Mesodermal cell (in vitro differentiated cells): ENCODE measurements around the gene PDCD10.

Source experiments
- H3K27ac ChIP-seq: 2 replicates; pipeline ENCODE4 v1.7.0; 2013; ENCODE audit warnings: mild to moderate bottlenecking, low read depth, low read length, moderate library complexity; ENCODE audit not compliant: severe bottlenecking
- H3K36me3 ChIP-seq: 2 replicates; pipeline ENCODE4 v1.7.1; 2013; ENCODE audit warnings: mild to moderate bottlenecking, low read length, moderate library complexity; ENCODE audit not compliant: control insufficient read depth, insufficient read depth
- H3K4me1 ChIP-seq: one replicate; pipeline ENCODE4 v1.7.1; 2013; ENCODE audit warnings: mild to moderate bottlenecking, low read length; ENCODE audit not compliant: insufficient read depth, control insufficient read depth, poor library complexity, severe bottlenecking
- H3K4me3 ChIP-seq: 2 replicates; pipeline ENCODE4 v1.7.0; 2013; ENCODE audit warnings: low read length, control low read depth, mild to moderate bottlenecking; ENCODE audit not compliant: insufficient read depth, poor library complexity, severe bottlenecking; ENCODE audit errors: extremely low read depth
- H3K9me3 ChIP-seq: 2 replicates; pipeline ENCODE4 v1.7.1; 2013; ENCODE audit warnings: mild to moderate bottlenecking, low read length, moderate library complexity; ENCODE audit not compliant: control insufficient read depth
- WGBS, 2 experiments: methylation state at CpG; one replicate each; pipeline ENCODE4 v1.1.5; 2013; ENCODE audit warnings: missing lambda C conversion rate in 2 of 2; ENCODE audit not compliant: insufficient coverage in 2 of 2; 5-methylcytosine and 5-hydroxymethylcytosine counted together

The PDCD10 gene

GRCh38 chr3:167716920-167717319 is 17.8 kb downstream of the PDCD10 start:
- Histone ChIP-seq H3K4me3 (no peak overlapping the region), H3K27ac (no peak overlapping the region), H3K4me1 (no peaks in the 10 kb centered on the region), H3K9me3 (no peaks in the 10 kb centered on the region), H3K36me3 (peaks cover 54% of the 10 kb centered on the region)
- WGBS, 2 experiments = 83% methylated on average over 1 of the region's 2 CpGs; no CpG with 5 or more reads in 1 of the 2 experiments

GRCh38 chr3:167714871-167715270 is 19.8 kb downstream of the PDCD10 start:
- Histone ChIP-seq H3K27ac (no peak overlapping the region), H3K4me3 (no peak overlapping the region), H3K4me1 (peaks cover 7% of the 10 kb centered on the region), H3K36me3 (peaks cover 56% of the 10 kb centered on the region), H3K9me3 (no peaks in the 10 kb centered on the region)
- WGBS, 2 experiments = no CpG with 5 or more reads among the region's 1 CpG

- H3K36me3 ChIP-seq = peaks cover 56% of the 10 kb centered on the region
- H3K27ac ChIP-seq = no peak overlapping the region
- no peak overlapping the region for H3K4me3 ChIP-seq
- WGBS, 2 experiments = no CpG with 5 or more reads among the region's 3 CpGs
- H3K9me3 ChIP-seq = no peaks in the 10 kb centered on the region
- peaks cover 7% of the 10 kb centered on the region for H3K4me1 ChIP-seq
Observed at GRCh38 chr3:167712445-167712844, 22.2 kb downstream of the PDCD10 start.

- Histone ChIP-seq H3K9me3 (no peaks in the 10 kb centered on the region), H3K4me1 (peaks cover 7% of the 10 kb centered on the region), H3K36me3 (peaks cover 59% of the 10 kb centered on the region), H3K4me3 (no peak overlapping the region), H3K27ac (no peak overlapping the region)
- WGBS, 2 experiments = no CpG with 5 or more reads among the region's 1 CpG
Observed at GRCh38 chr3:167711439-167711838, 23.3 kb downstream of the PDCD10 start.

GRCh38 chr3:167710552-167710951 is 24.1 kb downstream of the PDCD10 start:
- H3K4me1 ChIP-seq = peaks cover 7% of the 10 kb centered on the region
- H3K27ac ChIP-seq = no peak overlapping the region
- peaks cover 58% of the 10 kb centered on the region for H3K36me3 ChIP-seq
- H3K9me3 ChIP-seq = no peaks in the 10 kb centered on the region
- H3K4me3 ChIP-seq = no peak overlapping the region

- Histone ChIP-seq H3K4me3 (no peak overlapping the region), H3K9me3 (no peaks in the 10 kb centered on the region), H3K4me1 (peaks cover 7% of the 10 kb centered on the region), H3K36me3 (peaks cover 50% of the 10 kb centered on the region), H3K27ac (no peak overlapping the region)
- 82 to 98% methylated on average over 4 of the region's 4 CpGs for WGBS, 2 experiments
Observed at GRCh38 chr3:167709690-167710089, 25.0 kb downstream of the PDCD10 start.

- Histone ChIP-seq H3K36me3 (peaks cover 61% of the 10 kb centered on the region), H3K9me3 (no peaks in the 10 kb centered on the region), H3K4me1 (peaks cover 5% of the 10 kb centered on the region), H3K4me3 (no peak overlapping the region), H3K27ac (no peak overlapping the region)
- 93% methylated on average over 2 of the region's 2 CpGs; no CpG with 5 or more reads in 1 of the 2 experiments for WGBS, 2 experiments
Observed at GRCh38 chr3:167705840-167706239, 28.9 kb downstream of the PDCD10 start.

- Histone ChIP-seq H3K4me1 (no peaks in the 10 kb centered on the region), H3K27ac (no peak overlapping the region), H3K36me3 (peaks cover 51% of the 10 kb centered on the region), H3K9me3 (no peaks in the 10 kb centered on the region), H3K4me3 (no peak overlapping the region)
- WGBS, 2 experiments = no CpG with 5 or more reads among the region's 2 CpGs
Observed at GRCh38 chr3:167700926-167701325, 33.8 kb downstream of the PDCD10 start.

GRCh38 chr3:167700046-167700445 is 34.6 kb downstream of the PDCD10 start:
- Histone ChIP-seq H3K36me3 (peaks cover 55% of the 10 kb centered on the region), H3K9me3 (no peaks in the 10 kb centered on the region), H3K27ac (no peak overlapping the region), H3K4me1 (no peaks in the 10 kb centered on the region), H3K4me3 (no peak overlapping the region)
- 83% methylated on average over 1 of the region's 4 CpGs; no CpG with 5 or more reads in 1 of the 2 experiments for WGBS, 2 experiments

GRCh38 chr3:167694121-167694520 is 40.6 kb downstream of the PDCD10 start:
- Histone ChIP-seq H3K9me3 (no peaks in the 10 kb centered on the region), H3K27ac (no peak overlapping the region), H3K4me3 (no peak overlapping the region), H3K36me3 (peaks cover 47% of the 10 kb centered on the region), H3K4me1 (no peaks in the 10 kb centered on the region)
- 100% methylated on average over 1 of the region's 2 CpGs; no CpG with 5 or more reads in 1 of the 2 experiments for WGBS, 2 experiments

- no CpG with 5 or more reads among the region's 3 CpGs for WGBS, 2 experiments
- Histone ChIP-seq H3K4me1 (no peaks in the 10 kb centered on the region), H3K36me3 (peaks cover 38% of the 10 kb centered on the region), H3K4me3 (no peak overlapping the region), H3K9me3 (no peaks in the 10 kb centered on the region), H3K27ac (no peak overlapping the region)
Observed at GRCh38 chr3:167691366-167691765, 43.3 kb downstream of the PDCD10 start.
